Dedifferentiated amniotic fluid mesenchymal stem cell (primary cell): ENCODE results near the gene CHST6.
"Not testable (repeated sequence)": the region's sequence is repeated elsewhere in the genome, so short reads cannot be mapped to it uniquely, and the experiment has no call there.

Experiments
- DNase-seq: peaks from one replicate; pipeline ENCODE4 v3.0.0-alpha.2; 2016; ENCODE audit errors: extremely low spot score

Gene CHST6

DNA sequence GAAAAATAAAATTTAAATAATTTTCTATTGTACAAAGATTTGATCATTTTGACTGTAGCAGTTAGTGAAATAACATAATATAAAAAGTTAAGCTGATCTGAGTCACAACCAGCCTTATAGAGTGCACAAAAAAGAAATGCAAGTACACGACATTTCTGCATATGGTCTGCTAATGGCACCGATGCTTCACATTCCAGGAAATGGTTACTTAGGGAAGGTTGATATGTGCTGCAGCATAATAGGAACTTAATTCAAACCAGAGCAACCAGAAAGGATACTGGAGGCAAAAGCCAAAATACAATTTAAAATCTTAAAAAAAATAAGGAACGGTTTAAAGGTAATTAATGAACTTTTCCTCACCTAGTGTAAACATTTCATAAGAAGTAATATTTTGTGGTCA lies 51.9 kb downstream of the CHST6 start:
- peak; percentile 46 for DNase-seq

DNA sequence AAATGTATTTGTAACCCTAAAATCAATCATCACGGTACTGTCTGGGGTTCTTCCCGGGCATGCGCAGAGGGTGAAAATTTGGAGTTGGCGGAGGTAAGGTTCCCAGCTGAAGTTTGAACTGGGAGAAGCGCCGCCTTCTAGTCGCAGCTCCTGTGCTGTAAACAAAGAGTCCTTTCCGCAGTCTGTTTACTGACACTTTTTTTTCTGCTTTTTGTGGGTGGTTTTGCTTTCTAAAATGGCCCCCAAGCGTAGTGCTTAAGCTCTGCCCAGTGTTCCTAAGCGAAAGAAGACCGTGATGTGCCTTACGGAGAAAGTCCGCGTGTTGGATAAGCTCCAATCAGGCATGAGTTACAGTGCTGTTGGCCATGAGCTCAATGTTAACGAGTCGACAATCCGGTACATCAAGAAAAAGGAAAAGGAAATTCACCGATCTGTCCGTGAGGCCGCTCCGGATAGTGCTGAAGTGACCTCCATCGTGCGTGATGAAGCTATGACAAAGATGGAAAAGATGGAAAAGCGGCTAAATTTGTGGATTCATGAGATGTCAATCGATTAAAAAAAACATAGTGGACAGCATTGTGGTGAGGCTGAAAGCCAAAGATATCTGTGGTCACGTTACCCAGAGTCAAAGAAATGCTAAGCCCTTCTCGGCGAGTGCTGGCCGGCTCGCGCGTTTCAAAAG lies 61.4 kb downstream of the CHST6 start:
- peak; percentile 92 for DNase-seq

GRCh38 chr16:75432828-75433731 lies 62.2 kb downstream of the CHST6 start, which contains the start of gene CFDP1:
CFDP1 (minus strand) TSS chr16:75433503; CDS start chr16:75433352, 151 bp downstream.
- DNase-seq = peak; percentile 94

DNA sequence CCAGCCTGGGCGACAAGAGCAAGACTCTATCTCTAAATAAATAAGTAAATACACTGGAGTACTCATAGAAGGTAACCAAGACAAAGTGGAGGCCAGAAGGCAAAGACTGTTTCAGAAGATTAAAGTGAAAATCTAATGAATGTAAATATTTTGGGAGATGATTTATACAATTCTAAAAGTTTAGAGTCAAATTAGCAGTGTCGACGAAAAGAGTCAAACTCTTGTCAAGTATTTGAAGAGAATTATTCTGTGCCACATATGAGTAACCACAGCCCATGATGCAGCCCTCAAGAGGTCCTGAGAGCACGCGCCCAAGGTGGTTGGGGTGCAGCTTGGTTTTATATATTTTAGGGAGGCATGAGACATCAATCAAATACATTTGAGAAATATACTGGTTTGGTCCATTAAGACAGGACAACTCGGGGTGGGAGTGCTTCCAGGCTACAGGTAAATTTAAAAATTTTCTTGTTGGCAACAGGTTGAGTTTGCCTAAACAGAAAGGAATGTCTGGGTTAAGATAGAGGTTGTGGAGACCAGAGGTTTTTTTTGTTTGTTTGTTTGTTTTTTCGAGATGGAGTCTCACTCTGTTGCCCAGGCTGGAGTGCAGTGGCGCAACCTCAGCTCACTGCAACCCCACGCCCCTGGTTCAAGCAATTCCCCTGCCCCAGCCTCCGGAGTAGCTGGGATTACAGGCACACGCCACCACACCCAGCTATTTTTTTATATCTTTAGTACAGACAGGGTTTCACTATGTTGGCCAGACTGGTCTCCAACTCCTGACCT lies 65.4 kb downstream of the CHST6 start:
- DNase-seq = no peak

DNA sequence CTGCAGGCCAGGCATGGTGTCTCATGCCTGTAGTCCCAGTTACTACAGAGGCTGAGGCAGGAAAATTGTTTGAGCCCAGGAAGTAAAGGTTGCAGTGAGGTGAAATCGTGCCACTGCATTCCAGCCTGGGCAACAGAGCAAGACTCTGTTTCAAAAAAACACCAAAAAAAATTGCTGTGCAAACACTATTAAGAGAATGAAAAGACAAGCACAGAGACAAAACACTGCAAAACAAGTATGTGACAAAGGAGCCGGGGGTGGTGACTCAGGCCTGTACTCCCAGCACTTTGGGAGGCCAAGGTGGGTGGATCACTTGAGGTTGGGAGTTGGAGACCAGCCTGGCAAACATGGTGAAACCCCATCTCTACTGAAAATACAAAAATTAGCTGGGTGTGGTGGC lies 68.7 kb downstream of the CHST6 start:
- not testable (repeated sequence) for DNase-seq

GRCh38 chr16:75424105-75424762 lies 71.0 kb downstream of the CHST6 start:
- not testable (repeated sequence) for DNase-seq

DNA sequence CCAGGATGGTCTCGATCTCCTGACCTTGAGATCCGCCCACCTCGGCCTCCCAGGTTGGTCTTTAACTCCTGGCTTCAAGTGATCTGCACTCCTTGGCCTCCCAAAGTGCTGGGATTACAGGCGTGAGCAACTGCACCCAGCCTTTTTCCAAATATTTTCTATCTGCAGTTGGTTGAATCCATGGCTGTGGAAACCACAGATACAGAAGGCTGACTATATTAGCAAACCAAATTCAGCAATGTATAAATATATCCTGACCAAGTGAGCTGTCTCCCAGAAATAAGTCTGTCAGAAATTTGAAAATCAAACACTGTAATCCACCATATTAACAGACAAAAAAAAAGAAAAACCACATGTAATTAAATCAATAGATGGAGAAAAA lies 71.5 kb downstream of the CHST6 start:
- no peak for DNase-seq
